IMR-90 (cell line): ENCODE measurements around the gene ZNF185. TPM values are rescaled to one million over a fixed set of nuclear protein-coding genes. Genes with fewer than 3 reads are reported as not detected.

Experiments
- ATAC-seq: fragments of 200-7000 bp; cut with Tn5 transposase; 2 replicates; pipeline ENCODE4 v1.9.1; 2020; ENCODE audit warnings: low read depth, mild to moderate bottlenecking, moderate library complexity
- BruUV-seq: library from RNA; stranded (reverse); fragments of 400-500 nt; replicated peaks from 2 replicates; lab custom pipeline; 2021; lab: Mats Ljungman, UMichigan
- CTCF ChIA-PET: fragments of 300-600 bp; formaldehyde crosslinking; extraction: SDS; loops from one replicate; lab custom pipeline; 2021; ENCODE audit warnings: antibody characterized with exemption; lab: Yijun Ruan, JAX
- POLR2A ChIA-PET: fragments of 300-600 bp; sonication (Branson Sonifier 250); formaldehyde crosslinking; loops from one replicate; lab custom pipeline; 2022; ENCODE audit warnings: antibody characterized with exemption; ENCODE audit not compliant: unreplicated experiment; lab: Charles Lee
- DNase-seq: peaks from one replicate; pipeline ENCODE4 v3.0.0; 2013
- H2AFZ ChIP-seq: replicated peaks from 2 replicates; pipeline ENCODE3; 2013; ENCODE audit warnings: low read length, mild to moderate bottlenecking; ENCODE audit not compliant: poor library complexity
- H2AK5ac ChIP-seq: 2 replicates; pipeline ENCODE4 v1.6.1; 2013; ENCODE audit warnings: low read depth, low read length, inconsistent platforms
- H2AK9ac ChIP-seq: replicated peaks from 2 replicates; pipeline ENCODE3; 2013; ENCODE audit warnings: mild to moderate bottlenecking, low read depth, low read length, moderate library complexity; ENCODE audit not compliant: poor library complexity
- H2BK120ac ChIP-seq: 2 replicates; pipeline ENCODE4 v1.6.1; 2013; ENCODE audit warnings: low read depth, low read length, inconsistent platforms
- H2BK15ac ChIP-seq: 3 replicates; pipeline ENCODE4 v1.6.1; 2013; ENCODE audit warnings: low read depth, low read length, inconsistent platforms
- H2BK20ac ChIP-seq: 2 replicates; pipeline ENCODE4 v1.6.1; 2013; ENCODE audit warnings: low read depth, mild to moderate bottlenecking, inconsistent platforms, low read length, moderate library complexity
- H2BK5ac ChIP-seq: 2 replicates; pipeline ENCODE4 v1.6.1; 2013; ENCODE audit warnings: mild to moderate bottlenecking, low read depth, low read length, inconsistent platforms; ENCODE audit not compliant: poor library complexity, severe bottlenecking
- H3K14ac ChIP-seq: replicated peaks from 2 replicates; pipeline ENCODE4 v1.6.1; 2013; ENCODE audit warnings: low read depth, low read length, inconsistent platforms
- H3K18ac ChIP-seq: 2 replicates; pipeline ENCODE4 v1.6.1; 2013; ENCODE audit warnings: low read depth, low read length, control low read depth
- H3K23ac ChIP-seq: 2 replicates; pipeline ENCODE4 v1.6.1; 2013; ENCODE audit warnings: low read depth, low read length, inconsistent platforms
- H3K27ac ChIP-seq: 2 replicates; pipeline ENCODE4 v1.5.1; 2013; ENCODE audit warnings: mild to moderate bottlenecking, control low read depth, low read length; ENCODE audit not compliant: insufficient read depth
- H3K27me3 ChIP-seq: 2 replicates; pipeline ENCODE4 v1.6.1; 2013; ENCODE audit warnings: low read length; ENCODE audit not compliant: control insufficient read depth, insufficient read depth
- H3K36me3 ChIP-seq: 2 replicates; pipeline ENCODE4 v1.6.1; 2013; ENCODE audit warnings: low read length, mixed read lengths; ENCODE audit not compliant: control insufficient read depth, insufficient read depth
- H3K4ac ChIP-seq: 2 replicates; pipeline ENCODE4 v1.6.1; 2013; ENCODE audit warnings: low read depth, low read length, inconsistent platforms
- H3K4me1 ChIP-seq: 2 replicates; pipeline ENCODE4 v1.6.1; 2013; ENCODE audit warnings: low read length, mixed read lengths; ENCODE audit not compliant: control insufficient read depth, insufficient read depth
- H3K4me2 ChIP-seq: 2 replicates; pipeline ENCODE4 v1.6.1; 2013; ENCODE audit warnings: low read depth, mild to moderate bottlenecking, control low read depth, low read length, moderate library complexity
- H3K4me3 ChIP-seq: 2 replicates; pipeline ENCODE4 v1.5.1; 2013; ENCODE audit warnings: low read depth, mild to moderate bottlenecking, control low read depth, low read length, moderate library complexity; ENCODE audit not compliant: insufficient read depth
- H3K56ac ChIP-seq: 2 replicates; pipeline ENCODE4 v1.6.1; 2013; ENCODE audit warnings: low read length, inconsistent platforms; ENCODE audit not compliant: insufficient read depth; ENCODE audit errors: extremely low read depth
- H3K79me1 ChIP-seq, 2 experiments: 2 replicates each; pipeline ENCODE4 v1.6.1; 2013; ENCODE audit warnings: low read length in 2 of 2, inconsistent platforms in 1 of 2, low read depth in 1 of 2
- H3K9ac ChIP-seq: 2 replicates; pipeline ENCODE4 v1.6.1; 2013; ENCODE audit warnings: low read depth, low read length, control low read depth
- H3K9me1 ChIP-seq: 2 replicates; pipeline ENCODE4 v1.6.1; 2013; ENCODE audit warnings: low read length, inconsistent platforms; ENCODE audit not compliant: insufficient read depth
- H3K9me3 ChIP-seq: 2 replicates; pipeline ENCODE4 v1.6.1; 2013; ENCODE audit warnings: low read length; ENCODE audit not compliant: control insufficient read depth, insufficient read depth
- H4K20me1 ChIP-seq: 2 replicates; pipeline ENCODE4 v1.6.1; 2013; ENCODE audit warnings: low read length, inconsistent platforms; ENCODE audit not compliant: insufficient read depth
- H4K5ac ChIP-seq: 2 replicates; pipeline ENCODE4 v1.6.1; 2013; ENCODE audit warnings: mild to moderate bottlenecking, low read depth, low read length, control low read depth
- H4K8ac ChIP-seq, 2 experiments: 2 replicates each; pipeline ENCODE4 v1.6.1; 2013; ENCODE audit warnings: low read depth in 2 of 2, low read length in 2 of 2, control low read depth in 1 of 2, inconsistent platforms in 1 of 2
- H4K91ac ChIP-seq: 2 replicates; pipeline ENCODE4 v1.6.1; 2013; ENCODE audit warnings: low read depth, low read length, inconsistent platforms; ENCODE audit not compliant: insufficient read depth
- BHLHE40 ChIP-seq: fragments of 150-350 bp; IDR thresholded peaks from 2 replicates; pipeline ENCODE4 v1.6.1; 2016; ENCODE audit warnings: mild to moderate bottlenecking, low read depth, low read length
- CEBPB ChIP-seq: IDR thresholded peaks from 2 replicates; pipeline ENCODE4 v1.6.1; 2012; ENCODE audit warnings: low read depth, low read length, improper control_type of control experiment
- CHD1 ChIP-seq: IDR thresholded peaks from 2 replicates; pipeline ENCODE4 v1.6.1; 2012; ENCODE audit warnings: low read depth, low read length, improper control_type of control experiment
- FOS ChIP-seq: fragments of 150-350 bp; IDR thresholded peaks from 2 replicates; pipeline ENCODE4 v1.6.1; 2016; ENCODE audit warnings: low read depth, low read length
- MAFK ChIP-seq: IDR thresholded peaks from 2 replicates; pipeline ENCODE4 v1.6.1; 2012; ENCODE audit warnings: low read depth, low read length, improper control_type of control experiment
- MXI1 ChIP-seq: IDR thresholded peaks from 2 replicates; pipeline ENCODE4 v1.6.1; 2012; ENCODE audit warnings: low read depth, mild to moderate bottlenecking, low read length, moderate library complexity, borderline replicate concordance
- RAD21 ChIP-seq: IDR thresholded peaks from 2 replicates; pipeline ENCODE4 v1.6.1; 2012; ENCODE audit warnings: low read length, improper control_type of control experiment
- RCOR1 ChIP-seq: IDR thresholded peaks from 2 replicates; pipeline ENCODE4 v1.6.1; 2012; ENCODE audit warnings: mild to moderate bottlenecking, low read length, improper control_type of control experiment; ENCODE audit not compliant: insufficient replicate concordance
- RFX5 ChIP-seq: IDR thresholded peaks from 2 replicates; pipeline ENCODE4 v1.8.0; 2012; ENCODE audit warnings: low read depth, mild to moderate bottlenecking, low read length, moderate library complexity
- WGBS, 2 experiments: methylation state at CpG; one replicate each; pipeline versions ENCODE4 v1.1.5 to v1.1.7; 2013; ENCODE audit warnings: missing lambda C conversion rate in 2 of 2; ENCODE audit not compliant: insufficient read length in 1 of 2; ENCODE audit errors: extremely low coverage in 2 of 2; 5-methylcytosine and 5-hydroxymethylcytosine counted together
- dilution Hi-C: fragments of 300-500 bp; cut with HindIII; formaldehyde crosslinking; loops from one replicate; pipeline ENCODE4 v1.14.3; 2018; ENCODE audit warnings: low sequenced_read_pairs; ENCODE audit not compliant: unreplicated experiment
- in situ Hi-C: fragments of 300-500 bp; cut with MboI; formaldehyde crosslinking; loops from 3 replicates; pipeline ENCODE4 v1.14.3; 2019; ENCODE audit warnings: low sequenced_read_pairs, inconsistent platforms, mixed read lengths
- intact Hi-C: fragments of 100-400 bp; cut with micrococcal nuclease; formaldehyde crosslinking; loops from 2 replicates; pipeline ENCODE4 v1.10.0; 2022
- polyA plus RNA-seq, 3 experiments: library from polyadenylated mRNA; depleted of rRNA; stranded (reverse); fragments of >200 nt; gene quantifications; 2 replicates each; pipeline ENCODE4 v1.2.3, GENCODE V29; 2012; ENCODE audit warnings: low replicate concordance in 1 of 3
- total RNA-seq: library from RNA; depleted of rRNA; stranded (reverse); fragments of >200 nt; gene quantifications from 2 replicates; pipeline ENCODE4 v1.2.3, GENCODE V29; 2012

The ZNF185 gene
- total and polyA plus RNA-seq, 2 of the 4 experiments (the other 2 are of a cell fraction): 3.2 to 6.3 TPM

- no peak overlapping the region for H2BK15ac ChIP-seq
- no peak overlapping the region for H3K56ac ChIP-seq
- dilution Hi-C loops: no loop called here
- H2AFZ ChIP-seq: no peak overlapping the region
- peaks cover 12% of the 10 kb centered on the region for H3K36me3 ChIP-seq
- H4K91ac ChIP-seq: no peak overlapping the region
- CTCF ChIA-PET: no interaction called here
- H2AK9ac ChIP-seq: no peak overlapping the region
- H4K20me1 ChIP-seq: no peaks in the 10 kb centered on the region
- ATAC-seq (no peak), DNase-seq (no peak)
- in situ Hi-C loops: no loop called here
- no peak overlapping the region for H4K8ac ChIP-seq
- H2BK120ac ChIP-seq: no peak overlapping the region
- no peak overlapping the region for H2AK5ac ChIP-seq
- no peaks in the 10 kb centered on the region for H3K9me1 ChIP-seq
- no peak for TF ChIP-seq CHD1
- no peak for TF ChIP-seq MXI1
- TF ChIP-seq MAFK: no peak
- TF ChIP-seq FOS: no peak
- no peak for TF ChIP-seq RCOR1
- TF ChIP-seq RFX5: no peak
- no peak for TF ChIP-seq RAD21
- TF ChIP-seq CEBPB: no peak
- TF ChIP-seq BHLHE40: no peak
- no peak overlapping the region for H3K23ac ChIP-seq
- H3K4me3 ChIP-seq: no peak overlapping the region
- H3K9ac ChIP-seq: no peak overlapping the region
- no peak overlapping the region for H3K27ac ChIP-seq
- POLR2A ChIA-PET: no interaction called here
- intact Hi-C loops: no loop called here
- no peaks in the 10 kb centered on the region for H3K79me1 ChIP-seq
- no peak overlapping the region for H2BK20ac ChIP-seq
- H2BK5ac ChIP-seq: no peak overlapping the region
- H3K4ac ChIP-seq: no peak overlapping the region
- no peak overlapping the region for H3K4me2 ChIP-seq
- H3K9me3 ChIP-seq: peaks cover 6% of the 10 kb centered on the region; the same call in 1 of the 2 replicates
- no peak overlapping the region for H3K18ac ChIP-seq
- H3K4me1 ChIP-seq: no peaks in the 10 kb centered on the region
- BruUV-seq: no TSS peak
- H4K5ac ChIP-seq: no peak overlapping the region
- H3K14ac ChIP-seq: no peak overlapping the region
- H3K27me3 ChIP-seq: no peaks in the 10 kb centered on the region; the same call in 1 of the 2 replicates
- 67% methylated on average over 1 of the region's 9 CpGs; no CpG with 5 or more reads in 1 of the 2 experiments for WGBS, 2 experiments
Measured at GRCh38 chrX:152871260-152871659, 26.6 kb upstream of the ZNF185 start.
